ENCODE results near the gene ADAM19.

The ADAM19 gene

DNA sequence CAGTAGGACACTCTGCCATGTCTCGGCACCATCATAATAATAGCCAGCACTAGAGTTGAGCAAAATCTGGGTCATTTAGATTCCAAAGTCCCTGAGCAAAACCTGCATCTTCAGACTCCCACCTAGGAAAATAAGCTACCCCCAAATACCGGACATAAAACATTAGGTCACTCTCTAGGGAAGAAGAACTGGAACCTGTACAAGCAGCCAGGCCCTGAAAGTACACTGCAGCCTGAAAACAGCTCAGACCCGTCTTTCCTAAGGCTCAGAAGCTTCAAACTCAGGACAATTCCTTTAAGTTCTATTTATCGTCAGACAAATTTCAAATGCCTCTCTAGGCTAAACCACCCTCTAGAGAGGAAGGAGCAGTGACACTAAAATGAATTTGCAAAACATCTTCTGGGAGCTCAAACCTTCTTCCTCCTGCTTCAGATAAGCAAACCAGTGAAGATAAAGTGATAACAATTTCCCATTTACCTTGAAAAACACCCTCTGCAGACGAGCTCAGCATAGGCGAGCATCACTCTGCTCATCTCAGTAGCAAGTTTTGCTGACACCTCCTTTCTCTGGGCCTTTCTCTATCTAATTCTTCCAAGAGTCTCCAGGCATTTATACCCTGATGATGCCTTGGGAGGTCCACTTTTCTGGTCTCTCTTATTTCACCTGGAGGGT lies 34.0 kb downstream of the ADAM19 start:
- no peak for DNase-seq

DNA sequence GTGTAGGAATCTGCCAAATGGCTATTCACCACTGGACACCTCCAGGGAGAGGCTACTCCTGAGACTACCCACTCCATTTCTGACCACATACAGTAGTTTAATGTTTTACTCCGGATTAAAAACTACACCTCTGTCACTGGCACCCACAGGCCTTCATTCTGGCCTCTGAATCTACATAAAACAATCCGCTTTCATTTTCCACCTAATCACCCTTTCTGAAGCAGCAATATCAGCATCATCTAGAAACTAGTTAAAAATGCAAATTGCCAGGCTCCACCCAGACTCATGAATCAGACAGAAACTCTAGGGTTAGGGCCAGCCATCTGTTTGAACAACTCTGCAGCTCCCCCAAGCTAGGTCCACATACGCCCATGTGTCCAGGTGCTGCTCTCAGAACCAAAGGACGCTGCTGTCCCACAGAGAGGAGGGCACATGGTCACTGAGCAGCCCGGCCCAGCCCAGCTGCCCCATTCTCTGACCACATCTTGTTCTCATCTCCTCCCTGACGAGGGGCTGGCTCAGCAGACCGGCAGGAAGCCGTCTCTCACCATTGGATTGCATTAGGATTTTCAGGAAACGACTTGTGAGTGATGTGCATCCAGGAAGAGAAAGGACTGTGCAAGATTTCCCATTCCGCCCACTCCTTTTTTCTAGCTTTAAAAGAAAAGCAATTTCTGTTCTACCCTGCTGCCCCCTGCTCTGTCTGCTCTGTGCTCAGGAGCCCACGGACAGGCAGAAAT lies 34.7 kb downstream of the ADAM19 start:
- DNase-seq, result no peak

DNA sequence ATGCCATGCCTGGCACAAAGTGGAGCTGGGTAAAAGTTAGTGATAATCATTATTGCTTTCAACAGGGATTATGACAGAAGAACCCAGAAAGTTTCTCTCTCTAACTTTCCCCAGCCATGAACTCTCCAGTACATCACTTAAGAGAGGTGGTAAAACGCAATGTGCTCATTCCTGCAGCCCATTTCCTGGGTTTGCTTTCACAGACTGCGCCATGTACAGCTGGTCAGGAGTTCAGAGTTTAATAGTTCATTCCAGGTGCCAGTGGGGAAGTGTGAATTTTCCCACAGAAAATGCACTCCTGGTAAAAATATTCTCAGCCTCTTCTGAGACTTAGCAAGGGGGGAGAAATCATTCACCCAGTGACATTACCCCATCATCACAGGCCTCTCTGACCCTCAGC lies 35.5 kb downstream of the ADAM19 start:
- DNase-seq, result no peak

DNA sequence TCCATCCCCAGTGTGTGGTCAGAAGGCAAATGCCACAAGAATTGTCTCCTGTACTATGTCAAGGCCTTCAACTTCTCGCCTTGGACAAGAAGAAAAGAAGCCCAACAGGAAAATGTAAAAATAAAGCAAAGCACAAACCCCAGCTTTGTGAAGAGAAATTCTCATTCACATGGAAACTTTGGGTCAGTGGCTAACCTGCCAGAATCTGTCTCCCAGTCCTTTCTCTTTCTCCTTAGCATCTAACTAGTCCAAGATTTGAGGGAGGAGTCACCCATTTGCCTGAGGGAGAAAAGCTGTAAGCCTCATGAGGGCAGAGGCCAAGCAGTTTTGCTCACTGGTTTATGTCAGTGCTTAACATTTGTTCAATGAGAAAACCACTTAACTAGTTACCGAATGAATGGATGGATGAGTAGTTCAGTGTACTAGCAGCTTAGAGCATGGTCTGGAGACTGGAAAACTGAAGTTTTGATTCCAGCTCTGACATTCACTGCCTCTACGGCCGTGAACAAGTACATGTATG lies 36.0 kb downstream of the ADAM19 start:
- no peak for DNase-seq

DNA sequence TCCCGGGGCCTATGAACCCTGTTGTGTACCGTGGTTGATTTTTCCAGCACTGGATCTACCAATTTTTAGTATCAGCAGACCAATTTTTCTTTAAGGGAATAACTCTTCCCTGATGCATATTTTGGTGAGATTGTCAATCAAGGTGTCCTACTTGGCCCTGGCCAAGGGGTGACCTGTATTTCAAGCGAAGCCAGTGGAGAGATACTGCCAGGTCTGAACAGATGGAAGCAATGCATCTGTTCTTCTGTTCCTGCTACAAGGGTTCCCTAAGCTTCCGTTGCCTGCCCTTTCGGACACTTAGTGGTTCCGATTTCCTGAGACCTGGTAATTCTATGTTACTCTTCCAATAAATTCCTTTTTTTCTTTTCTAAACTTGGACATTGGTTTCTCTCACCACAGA lies 37.3 kb downstream of the ADAM19 start:
- DNase-seq, result no peak

DNA sequence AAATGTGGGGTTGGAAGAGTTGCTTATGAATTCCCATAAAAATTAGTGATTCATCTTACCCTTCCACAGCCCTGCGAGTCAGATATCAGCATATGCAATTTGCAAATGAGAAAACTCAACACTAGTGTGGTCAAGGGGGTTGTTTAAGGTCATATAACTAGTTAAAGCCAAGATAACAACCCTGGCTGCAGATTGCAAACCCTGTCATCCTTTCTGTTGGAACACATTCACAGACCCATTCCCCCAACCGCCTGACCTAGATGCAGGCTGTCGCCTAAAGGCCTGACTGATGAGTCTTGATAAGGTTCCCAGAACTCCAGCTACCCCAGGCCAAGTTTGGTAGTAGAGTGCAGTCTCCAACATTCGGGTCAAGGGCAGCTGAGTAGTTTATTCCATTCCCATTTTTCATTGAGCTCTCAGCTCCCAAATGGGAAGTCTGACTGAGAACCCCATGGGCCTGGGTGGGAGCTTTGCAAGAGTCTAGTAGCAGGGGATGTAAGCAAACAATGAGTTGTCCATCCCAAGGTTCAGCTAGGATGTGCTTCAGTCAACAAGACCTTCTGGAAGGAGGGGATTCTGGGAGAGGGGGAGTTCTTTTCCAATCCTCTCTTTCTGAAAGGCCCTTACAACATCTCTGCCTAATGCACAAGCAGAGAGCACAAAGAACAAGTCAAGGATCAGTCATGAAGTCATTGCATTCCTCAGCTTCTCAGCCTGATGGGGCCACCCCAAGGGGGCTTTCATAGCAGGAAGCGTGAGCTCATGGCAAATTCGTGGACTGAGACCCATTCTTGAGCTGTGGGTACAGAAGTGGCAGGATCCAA lies 40.3 kb downstream of the ADAM19 start:
- DNase-seq, result no peak

DNA sequence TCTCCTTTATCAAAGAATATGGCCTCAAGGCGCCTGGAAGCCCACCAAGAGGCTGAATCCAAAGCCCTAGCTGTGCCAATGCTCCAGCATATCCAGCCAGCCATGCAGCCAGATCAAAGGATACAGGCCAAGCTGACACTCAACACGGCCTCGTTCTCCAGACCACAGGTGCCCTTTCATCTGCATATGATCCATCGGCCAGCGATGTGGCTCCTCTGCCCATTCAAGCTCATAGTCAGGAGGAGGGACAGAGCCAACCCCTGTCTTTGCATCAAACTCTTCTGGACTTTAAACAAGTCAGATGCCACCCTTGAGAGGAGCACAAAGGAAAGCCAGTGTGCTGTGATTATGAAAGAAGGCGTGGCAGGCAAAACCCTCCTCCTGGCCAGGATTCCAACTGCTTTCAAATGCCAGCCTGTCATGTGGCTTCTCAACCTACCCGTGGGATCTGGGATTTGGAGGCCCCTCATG lies 42.5 kb downstream of the ADAM19 start:
- DNase-seq, result no peak

DNA sequence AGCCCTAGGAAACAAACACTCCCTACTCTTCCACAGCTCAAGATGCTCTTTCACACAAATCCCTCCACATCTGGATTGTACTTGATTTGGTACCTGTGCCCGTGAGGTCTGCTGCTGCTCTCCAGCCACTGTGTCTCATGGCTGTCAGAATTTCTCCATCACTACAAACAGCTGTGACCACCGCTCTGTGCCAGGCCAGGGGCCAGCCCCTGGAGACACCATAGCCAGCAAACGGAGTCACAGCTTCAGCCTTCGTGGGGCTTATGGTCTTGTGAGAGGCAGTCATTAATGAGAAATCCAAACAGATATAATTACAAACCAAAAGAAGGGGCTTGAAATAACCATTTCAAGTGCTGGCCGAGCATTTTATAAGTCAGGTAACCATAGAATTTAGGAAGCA lies 43.6 kb downstream of the ADAM19 start:
- DNase-seq, result no peak

DNA sequence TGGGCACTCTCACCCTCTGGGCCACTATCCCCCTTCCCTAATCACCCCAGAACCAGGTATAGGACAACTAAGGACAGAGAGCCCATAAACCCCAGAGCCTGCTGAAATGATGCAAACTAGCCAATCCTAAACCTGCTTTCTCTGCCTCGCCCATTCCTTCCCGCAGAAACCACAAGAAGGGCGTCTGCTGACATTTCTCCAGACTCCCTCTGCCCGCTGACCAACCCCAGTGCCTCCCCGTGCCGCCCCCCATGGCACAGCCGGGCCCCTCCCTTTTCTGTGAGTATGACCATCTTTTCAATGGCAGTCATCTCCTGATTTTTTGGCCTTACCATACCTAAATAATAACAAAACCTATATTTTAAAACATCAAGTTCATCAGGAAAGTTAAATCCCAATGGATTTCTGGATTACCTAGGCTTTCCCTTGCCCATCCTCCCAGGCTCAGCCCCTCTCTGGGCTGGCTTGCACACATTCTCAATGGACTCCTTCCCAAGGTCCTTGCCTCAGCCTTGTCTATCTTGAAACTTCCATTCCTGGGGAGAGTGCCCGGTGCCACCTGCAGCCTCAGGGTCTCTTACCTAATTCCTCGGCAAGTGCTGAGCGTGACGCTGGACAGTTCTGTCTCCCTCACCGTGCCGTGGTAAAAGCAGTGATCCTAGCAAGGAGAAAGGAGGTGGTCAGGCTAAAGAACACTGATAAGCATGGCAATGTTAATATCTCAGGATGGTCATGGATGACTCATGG lies 45.2 kb downstream of the ADAM19 start:
- no peak for DNase-seq

DNA sequence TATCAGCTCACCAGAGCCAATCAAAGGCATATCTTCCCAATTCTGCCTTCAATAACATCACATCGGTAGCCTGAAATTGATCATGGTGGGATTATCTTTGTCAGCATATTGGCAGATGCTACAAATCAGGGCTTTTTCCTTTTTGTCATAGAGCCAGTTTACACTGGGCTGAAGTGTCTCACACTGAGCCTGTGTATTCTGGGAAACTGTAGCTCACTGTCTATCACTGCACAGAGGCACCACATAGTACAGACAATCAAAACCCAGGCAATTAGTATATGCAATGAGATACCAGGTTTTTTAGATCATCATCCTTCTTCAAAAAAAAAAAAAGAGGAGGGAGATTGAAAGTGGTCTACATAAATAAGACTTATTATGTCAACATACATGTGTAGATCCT lies 46.6 kb downstream of the ADAM19 start:
- no peak for DNase-seq

DNA sequence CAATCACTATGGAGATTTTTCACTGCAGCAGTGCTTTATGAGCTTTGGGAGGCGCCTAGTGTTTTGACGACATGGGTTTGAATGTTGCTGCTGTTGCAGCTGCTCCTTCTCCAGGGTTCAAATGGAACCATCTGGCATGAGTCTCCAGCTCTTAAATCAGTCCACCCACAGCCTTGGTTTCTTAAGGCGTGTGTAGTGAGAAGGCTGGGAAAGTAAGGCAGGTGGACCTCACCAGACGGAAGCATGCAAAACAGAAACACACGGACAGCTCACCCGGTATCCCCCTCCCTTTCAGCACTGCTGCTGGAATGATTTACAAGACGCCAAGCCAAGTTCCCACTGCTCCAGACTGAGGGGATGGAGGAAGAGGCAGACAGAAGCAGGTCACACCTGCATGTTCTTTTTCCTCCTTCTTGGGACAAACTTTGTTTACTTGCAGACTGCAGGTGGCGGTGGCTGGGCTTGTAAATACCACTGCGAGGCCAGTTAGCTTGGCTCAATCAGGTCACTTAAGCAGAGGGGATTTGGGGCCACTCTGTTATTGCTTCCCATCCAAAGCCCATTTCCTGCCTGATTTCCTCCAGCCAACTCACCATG lies 47.4 kb downstream of the ADAM19 start:
- DNase-seq, result no peak

DNA sequence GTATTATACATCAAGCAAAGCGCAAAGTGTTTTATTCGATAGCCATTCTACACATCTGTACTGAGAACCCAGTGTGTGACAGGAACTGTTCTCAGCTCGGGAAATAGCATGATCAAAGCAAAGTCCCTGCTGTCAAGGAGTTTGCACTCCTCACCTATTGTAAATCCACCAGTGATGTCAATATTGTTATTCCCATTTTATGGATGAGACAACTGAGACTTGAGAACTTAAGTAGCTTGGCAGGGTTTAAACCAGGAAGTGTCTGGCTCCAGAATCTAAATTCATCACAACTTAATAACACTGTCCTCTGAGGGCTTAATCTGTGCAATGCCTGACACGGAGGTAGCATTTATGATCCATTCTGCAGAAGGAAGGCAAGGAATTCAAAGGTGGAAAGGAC lies 50.7 kb downstream of the ADAM19 start:
- DNase-seq, result no peak

DNA sequence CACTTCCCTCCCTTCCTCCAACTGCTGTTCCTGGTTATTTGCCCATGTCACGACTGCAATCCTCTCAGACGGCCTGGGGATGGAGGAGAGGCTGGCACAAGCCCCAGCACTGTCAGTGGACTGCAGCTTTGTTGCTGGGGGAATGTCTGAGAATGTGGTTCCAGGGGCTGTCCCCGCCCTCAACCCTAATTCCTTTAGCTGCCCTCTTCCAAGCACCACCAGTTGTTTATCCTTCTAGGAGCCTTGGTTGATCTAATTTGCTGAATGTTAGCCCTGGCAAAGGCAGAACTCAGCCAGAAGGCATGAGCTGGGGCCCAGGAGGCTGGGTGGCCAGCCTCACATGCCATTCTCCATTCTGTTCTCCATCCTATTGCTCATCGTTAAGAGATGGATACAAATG lies 51.6 kb downstream of the ADAM19 start:
- DNase-seq, result no peak

DNA sequence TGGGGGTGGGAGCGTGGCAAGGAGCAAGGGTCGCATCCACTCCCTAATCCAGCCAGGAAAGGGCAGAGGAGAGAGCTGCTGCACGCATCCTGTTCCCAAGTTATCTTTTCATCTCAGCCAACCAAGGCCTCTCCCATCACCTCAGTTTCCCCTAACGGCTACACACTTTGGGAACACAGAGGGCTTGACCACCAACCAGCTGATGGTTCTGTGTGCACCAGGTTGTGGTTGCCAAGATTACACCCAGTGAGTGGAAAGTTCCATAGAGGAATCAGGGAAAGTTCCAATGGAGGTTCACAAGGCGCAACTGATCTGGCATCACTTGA lies 53.9 kb downstream of the ADAM19 start:
- no peak for DNase-seq

DNA sequence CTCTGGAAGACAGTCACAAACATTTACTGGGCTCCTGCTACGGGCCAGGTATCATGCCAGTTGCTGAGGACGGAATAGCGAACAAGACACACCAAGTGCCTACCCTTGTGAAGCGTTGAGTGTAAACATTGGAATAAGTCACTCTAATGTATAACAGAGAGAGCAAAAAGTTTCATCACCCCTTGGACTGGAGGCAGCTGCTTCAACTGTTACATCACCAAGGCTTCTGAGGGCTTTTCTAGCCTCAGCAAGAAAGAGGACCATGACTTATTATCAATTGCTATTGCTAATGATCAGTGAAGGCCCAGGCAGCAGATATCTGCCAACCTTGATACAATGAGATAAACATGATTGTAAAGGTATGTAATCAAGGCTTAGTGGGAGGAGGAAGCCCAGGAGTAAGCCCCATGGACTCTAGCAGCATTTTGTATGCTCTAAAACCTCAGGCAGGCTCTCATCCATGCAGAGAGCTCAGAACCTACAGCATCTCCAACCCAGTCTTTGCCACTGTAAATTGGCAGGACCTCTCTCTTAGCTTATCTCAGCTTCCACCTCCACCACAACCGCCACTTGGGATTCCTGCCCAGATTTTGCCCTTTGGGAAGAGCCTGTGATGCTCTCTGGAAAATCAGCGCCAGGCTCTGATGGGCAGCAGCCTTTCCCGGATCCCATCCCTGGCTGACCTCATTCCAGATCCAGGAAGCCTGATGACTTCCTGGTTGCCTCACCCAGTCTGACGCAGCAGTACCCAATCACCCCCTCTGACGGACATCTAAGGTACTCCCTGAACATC lies 54.5 kb downstream of the ADAM19 start:
- no peak for DNase-seq

DNA sequence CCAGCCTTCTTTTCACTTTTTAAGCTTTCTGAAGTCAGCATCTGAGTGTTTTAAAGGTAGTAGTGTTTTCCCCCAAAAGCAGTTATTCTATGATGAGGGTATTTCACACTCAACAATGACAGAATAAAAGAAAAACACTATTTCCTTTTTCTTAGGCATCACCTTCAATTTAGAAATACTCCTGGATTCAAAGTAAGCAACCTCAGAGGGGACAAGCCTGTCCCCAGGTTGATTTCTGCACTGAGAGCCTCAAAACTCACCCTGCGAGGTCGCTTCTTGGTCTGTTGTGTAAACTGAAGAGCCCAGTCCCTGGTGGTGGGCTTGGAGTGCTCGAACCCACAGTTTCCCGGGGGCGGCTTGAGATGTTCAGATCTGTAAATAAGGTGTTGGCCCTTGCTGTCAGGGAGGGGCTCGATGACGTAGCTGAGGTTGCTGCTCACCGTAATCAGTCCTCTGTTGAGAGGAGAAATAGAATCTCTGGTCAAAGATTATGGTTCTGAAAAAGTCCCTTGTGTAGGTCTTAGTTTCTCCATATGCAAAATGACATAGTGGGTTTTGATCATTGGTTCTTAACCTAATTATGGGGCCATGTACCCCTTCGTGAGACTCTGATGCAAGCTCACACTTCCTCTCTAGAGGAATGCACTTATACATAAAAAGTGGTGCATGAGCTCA lies 55.9 kb downstream of the ADAM19 start:
- DNase-seq, result no peak

DNA sequence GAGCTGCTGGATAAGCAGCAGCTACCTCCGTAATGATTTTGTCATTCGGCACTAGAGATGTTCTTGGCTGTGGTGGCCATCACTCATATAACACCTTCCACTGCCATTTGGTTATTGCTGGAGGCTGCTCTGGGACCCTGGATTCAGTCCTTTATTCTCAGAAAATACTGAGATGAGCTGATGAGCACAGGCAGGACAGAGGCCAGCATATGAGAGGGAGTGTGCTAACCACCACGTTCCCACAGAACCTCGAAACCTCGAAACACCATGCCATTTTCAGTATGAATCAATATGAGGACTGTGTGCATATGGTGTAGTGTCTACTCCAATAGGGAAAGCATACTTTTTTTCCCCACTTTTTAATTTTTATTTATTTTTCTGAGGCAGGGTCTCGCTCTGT lies 56.6 kb downstream of the ADAM19 start:
- DNase-seq, result no peak

DNA sequence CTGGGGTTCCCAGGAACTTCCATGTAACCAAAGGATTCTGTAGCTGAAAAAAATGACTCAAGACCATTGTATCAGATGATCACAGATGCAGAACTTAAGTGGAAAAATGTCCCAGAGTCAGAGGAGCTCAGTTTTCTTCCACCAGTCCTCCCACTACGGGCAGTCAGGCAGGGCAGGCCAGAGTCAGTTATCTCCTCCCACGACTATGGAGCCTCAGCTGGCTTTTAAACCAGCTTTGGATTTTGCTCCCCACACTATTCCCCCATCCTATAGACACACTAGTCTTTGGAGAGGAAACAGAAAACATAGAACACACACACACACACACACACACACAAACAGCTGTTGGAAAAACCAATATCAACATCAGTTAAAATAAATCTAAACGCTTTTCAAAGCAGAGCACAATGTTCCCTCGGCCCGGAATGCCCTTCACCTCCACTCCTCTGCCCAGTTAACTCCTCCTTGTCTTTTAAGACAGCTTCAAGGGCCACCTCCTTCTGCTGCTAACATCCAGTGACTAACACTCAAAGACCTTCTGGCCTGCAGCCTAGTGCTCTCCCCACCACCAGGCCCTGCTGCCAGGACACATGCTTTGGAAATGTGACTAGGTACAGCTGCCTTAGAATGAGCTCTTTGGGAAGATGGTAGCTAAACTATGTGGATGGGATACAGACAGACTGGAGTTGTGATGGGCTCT lies 58.8 kb downstream of the ADAM19 start:
- no peak for DNase-seq

DNA sequence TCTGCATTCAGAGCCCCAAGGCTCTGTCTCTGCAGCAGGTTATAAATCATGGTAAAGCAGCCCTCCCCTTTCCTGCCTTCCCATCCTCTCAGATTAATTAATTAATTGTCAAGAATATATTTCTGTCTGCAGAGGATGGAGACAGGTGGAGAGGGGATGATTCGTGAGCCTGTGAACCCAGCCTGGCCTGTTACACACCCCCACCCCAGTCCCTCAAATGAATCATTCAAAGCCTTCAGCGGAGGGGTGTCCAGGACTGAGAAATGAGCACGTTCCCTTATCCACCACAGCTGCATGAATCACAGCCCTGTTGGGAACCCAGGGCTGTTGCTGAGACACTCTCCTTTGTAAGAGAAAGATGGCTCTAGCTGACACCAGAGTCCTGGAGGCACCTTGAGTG lies 59.6 kb downstream of the ADAM19 start:
- DNase-seq, result no peak

DNA sequence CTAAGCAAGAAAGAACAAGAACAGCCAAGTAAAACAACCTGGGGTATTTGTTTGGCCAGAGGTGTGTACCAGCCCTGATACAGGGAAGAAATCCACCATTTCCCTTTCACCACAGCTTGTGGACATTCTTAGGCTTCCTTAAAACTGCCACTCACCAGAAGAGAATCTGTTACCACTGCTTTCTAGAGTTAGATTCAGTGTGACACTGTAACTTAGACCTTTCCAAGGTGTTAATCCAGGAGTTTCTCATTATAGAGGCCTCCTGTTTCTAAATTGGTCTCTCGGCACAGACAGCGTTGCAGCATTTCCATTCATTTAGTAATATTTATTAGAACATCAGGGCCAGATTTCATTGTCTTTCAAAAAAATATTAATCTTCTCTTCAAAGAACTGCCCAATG lies 60.6 kb downstream of the ADAM19 start:
- no peak for DNase-seq

DNA sequence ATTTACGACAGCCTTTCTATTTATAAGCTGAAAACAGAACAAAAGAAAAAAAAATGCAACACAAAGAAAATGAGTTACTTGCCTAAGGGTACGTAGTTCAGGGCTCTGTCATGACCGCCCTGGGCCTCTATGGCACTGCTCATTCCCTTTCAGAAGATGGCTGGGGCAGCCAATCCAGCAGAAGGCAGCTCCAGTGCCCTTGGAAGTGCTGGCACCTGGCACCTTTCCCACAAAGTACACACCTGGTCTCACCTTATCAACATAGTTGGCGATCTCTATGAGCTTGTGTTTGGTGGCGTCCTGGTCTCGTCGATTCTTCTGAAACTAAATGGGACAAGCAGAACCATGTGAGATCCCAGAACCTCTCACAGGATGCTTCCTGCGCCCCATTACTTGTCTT lies 62.4 kb downstream of the ADAM19 start:
- DNase-seq, result no peak

Data from NCI-H524 treated with DMSO at 0.1 percent for 48 hours (cell line).